ENCODE data around the gene C3orf62. TPM values are rescaled to one million over a fixed set of nuclear protein-coding genes. Genes with fewer than 3 reads are reported as not detected.

C3orf62 gene
- total and polyA plus RNA-seq, 9 of the 15 experiments (the other 6 are each of a cell fraction or from before 2014, with no cell fraction given): 1.3 to 5.7 (median 3.4) TPM

- no peak for TF ChIP-seq MAZ (CRISPR knock-in tag; conservative IDR thresholded peaks at IDR 0.05 in 1 of 2, IDR thresholded peaks at IDR 0.05 in 1 of 2)
- no peak for TF ChIP-seq GABPB2 (CRISPR knock-in tag; conservative IDR thresholded peaks at IDR 0.05)
- TF ChIP-seq SP1 (CRISPR knock-in tag; IDR thresholded peaks at IDR 0.05): no peak
- no peak for TF ChIP-seq TOE1 (IDR thresholded peaks at IDR 0.05; ENCODE audit: borderline replicate concordance)
- no peak for TF ChIP-seq TOE1 (CRISPR knock-in tag; IDR thresholded peaks at IDR 0.05; ENCODE audit: borderline replicate concordance, low read depth)
- TF ChIP-seq ZNF282 (CRISPR knock-in tag; IDR thresholded peaks at IDR 0.05): no peak
- TF ChIP-seq SIN3B (IDR thresholded peaks at IDR 0.05; ENCODE audit: low read depth): no peak
- no peak for TF ChIP-seq DEAF1 (CRISPR knock-in tag; IDR thresholded peaks at IDR 0.05)
These were observed 23.6 kb upstream of the C3orf62 start (continued) for GRCh38 chr3:49300595-49300994.

- H3K4me2 ChIP-seq (ENCODE audit: insufficient read depth, low read length): no peak overlapping the region
- TF ChIP-seq CSDE1 (IDR thresholded peaks at IDR 0.05) (no peak), ATF4 (CRISPR knock-in tag; IDR thresholded peaks at IDR 0.05) (no peak), JUN (IDR thresholded peaks at IDR 0.05; ENCODE audit: borderline replicate concordance, low read depth, low read length) (no peak), JUN (CRISPR knock-in tag; IDR thresholded peaks at IDR 0.05; ENCODE audit: borderline replicate concordance) (no peak), CTCFL (IDR thresholded peaks at IDR 0.05; ENCODE audit: borderline replicate concordance, insufficient read depth, low read depth, low read length, poor library complexity, severe bottlenecking) (no peak), SRSF3 (IDR thresholded peaks at IDR 0.05; ENCODE audit: insufficient read depth, low read length) (no peak), MBD2 (IDR thresholded peaks at IDR 0.05; ENCODE audit: borderline replicate concordance, low read depth) (no peak), PRMT5 (CRISPR knock-in tag; IDR thresholded peaks at IDR 0.05) (no peak), ZKSCAN3 (CRISPR knock-in tag; IDR thresholded peaks at IDR 0.05) (no peak)
These were observed 21.5 kb upstream of the C3orf62 start for GRCh38 chr3:49298511-49298910.

More at GRCh38 chr3:49298511-49298910, 21.5 kb upstream of the C3orf62 start:
- CTCF ChIA-PET (ENCODE audit: low intra/inter-chr PET ratio): no interaction called here
- no peak overlapping the region for H3K27ac ChIP-seq (ENCODE audit: extremely low read depth, low read depth, low read length)
- no peaks in the 10 kb centered on the region for H3K79me2 ChIP-seq (ENCODE audit: control insufficient read depth, insufficient read depth, low read length)
- H3K4me3 ChIP-seq: no peak overlapping the region
- intact Hi-C loops (cut with micrococcal nuclease): no loop called here
- no peaks in the 10 kb centered on the region for H3K27me3 ChIP-seq (ENCODE audit: control insufficient read depth in 2 of 2, insufficient read depth in 2 of 2, low read length in 2 of 2)
- FAIRE-seq (no peak), DNase-seq (ENCODE audit: extremely low read depth in 1 of 4, low spot score in 3 of 4) (no peak), ATAC-seq (no peak)
- POLR2A ChIA-PET: no interaction called here
- no peak overlapping the region for H2AFZ ChIP-seq (ENCODE audit: low read depth, low read length)
- 98% methylated on average over 6 of the region's 7 CpGs for WGBS (ENCODE audit: insufficient coverage, low coverage, missing lambda C conversion rate)
- H3K9me1 ChIP-seq (ENCODE audit: control insufficient read depth, insufficient read depth, low read length): no peaks in the 10 kb centered on the region
- no peaks in the 10 kb centered on the region for H4K20me1 ChIP-seq (replicated peaks; ENCODE audit: control insufficient read depth, insufficient read depth, low read length)
- no TSS peak for BruUV-seq (replicated peaks)
- H3K4me1 ChIP-seq (replicated peaks in 1 of 2; ENCODE audit: control insufficient read depth in 2 of 2, insufficient read depth in 2 of 2, low read length in 2 of 2): no peaks in the 10 kb centered on the region
- no peaks in the 10 kb centered on the region for H3K9me3 ChIP-seq (replicated peaks; ENCODE audit: control insufficient read depth, insufficient read depth, low read depth, low read length)
- in situ Hi-C loops (cut with MboI): no loop called here
- no peak overlapping the region for H3K9ac ChIP-seq (ENCODE audit: insufficient read depth in 1 of 2, low read depth in 2 of 2, low read length in 2 of 2)
- peaks cover 73% of the 10 kb centered on the region for H3K36me3 ChIP-seq (ENCODE audit: control insufficient read depth, insufficient read depth, low read length)
